Glutamatergic neuron (in vitro differentiated cells): ENCODE data around the gene IFT20. TPM values are rescaled to one million over a fixed set of nuclear protein-coding genes. Genes with fewer than 3 reads are reported as not detected.

Experiments
- DNase-seq: peaks from one replicate; pipeline ENCODE4 v3.0.0; 2022
- H3K27ac Mint-ChIP-seq: one replicate; pipeline ENCODE4 v1.8.0; 2020; ENCODE audit warnings: mild to moderate bottlenecking, mixed read lengths, inconsistent platforms; ENCODE audit not compliant: unreplicated experiment
- H3K27me3 Mint-ChIP-seq: one replicate; pipeline ENCODE4 v1.8.0; 2020; ENCODE audit warnings: mild to moderate bottlenecking, moderate library complexity, mixed read lengths, inconsistent platforms; ENCODE audit not compliant: unreplicated experiment
- H3K36me3 Mint-ChIP-seq: one replicate; pipeline ENCODE4 v1.8.0; 2020; ENCODE audit warnings: mild to moderate bottlenecking, mixed read lengths, inconsistent platforms; ENCODE audit not compliant: unreplicated experiment
- H3K4me1 Mint-ChIP-seq: one replicate; pipeline ENCODE4 v1.8.0; 2020; ENCODE audit warnings: mild to moderate bottlenecking, low read depth, mixed read lengths, inconsistent platforms; ENCODE audit not compliant: unreplicated experiment
- H3K4me3 Mint-ChIP-seq: one replicate; pipeline ENCODE4 v1.8.0; 2020; ENCODE audit warnings: mild to moderate bottlenecking, mixed read lengths, inconsistent platforms; ENCODE audit not compliant: unreplicated experiment
- H3K9me3 Mint-ChIP-seq: one replicate; pipeline ENCODE4 v1.8.0; 2020; ENCODE audit warnings: mild to moderate bottlenecking, moderate library complexity, mixed read lengths, inconsistent platforms; ENCODE audit not compliant: unreplicated experiment
- CTCF ChIP-seq: fragments of 200-600 bp; sonication (generic); IDR thresholded peaks from one replicate; pipeline ENCODE4 v1.5.0; 2021; ENCODE audit not compliant: partially characterized antibody, unreplicated experiment
- total RNA-seq: library from RNA; stranded (reverse); fragmentation: NEBNext Ultra II Directional; extraction: Animal tissue kit (Norgen Biotek cat#: 25700); gene quantifications from one replicate; pipeline ENCODE4 v1.2.1, GENCODE V29; 2021; ENCODE audit not compliant: unreplicated experiment

IFT20 gene
- total RNA-seq, 1 donor from 2014 or later: 43.9 TPM

- H3K36me3 Mint-ChIP-seq: peaks cover 22% of the 10 kb centered on the region
- H3K27ac Mint-ChIP-seq: no peak overlapping the region
- H3K4me1 Mint-ChIP-seq: peaks cover 17% of the 10 kb centered on the region
- peaks cover 21% of the 10 kb centered on the region for H3K27me3 Mint-ChIP-seq
- DNase-seq: no peak
- TF ChIP-seq CTCF: no peak
- peaks cover 12% of the 10 kb centered on the region for H3K9me3 Mint-ChIP-seq
- peak overlapping the region; percentile 21 for H3K4me3 Mint-ChIP-seq
Measured at GRCh38 chr17:28379814-28380801, 44.8 kb upstream of the IFT20 start.

DNA sequence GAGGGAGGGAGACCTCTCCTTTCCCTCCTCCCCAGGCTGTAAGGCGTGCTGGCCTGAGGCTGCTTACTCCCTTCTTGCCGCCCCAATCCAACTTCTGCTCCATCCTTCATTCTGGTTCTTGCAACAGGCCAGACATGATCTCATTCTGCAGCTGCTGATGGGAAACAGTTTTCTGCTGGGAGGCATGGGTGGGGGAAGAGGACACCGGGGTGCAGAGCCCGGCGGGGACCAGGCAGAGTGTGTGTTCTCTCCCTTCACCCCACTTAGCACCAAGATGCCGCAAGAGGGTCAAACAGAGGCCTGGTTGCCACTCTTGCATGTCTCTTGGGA is 37.6 kb upstream of the IFT20 start:
- Mint-ChIP-seq H3K27me3 (peaks cover 17% of the 10 kb centered on the region), H3K36me3 (peaks cover 4% of the 10 kb centered on the region), H3K4me3 (peak overlapping the region; percentile 96), H3K27ac (peak overlapping the region; percentile 92), H3K4me1 (peaks cover 17% of the 10 kb centered on the region), H3K9me3 (peaks cover 16% of the 10 kb centered on the region)
- TF ChIP-seq CTCF: no peak
- DNase-seq: no peak

GRCh38 chr17:28372203-28372944 is 37.1 kb upstream of the IFT20 start:
- peak overlapping the region; percentile 96 for H3K4me3 Mint-ChIP-seq
- peaks cover 17% of the 10 kb centered on the region for H3K4me1 Mint-ChIP-seq
- peak; percentile 54 for DNase-seq
- no peak for TF ChIP-seq CTCF
- peaks cover 16% of the 10 kb centered on the region for H3K9me3 Mint-ChIP-seq
- peaks cover 4% of the 10 kb centered on the region for H3K36me3 Mint-ChIP-seq
- peak overlapping the region; percentile 92 for H3K27ac Mint-ChIP-seq
- peaks cover 17% of the 10 kb centered on the region for H3K27me3 Mint-ChIP-seq

GRCh38 chr17:28371245-28372202 is 36.3 kb upstream of the IFT20 start, which contains the start of gene SARM1:
Gene SARM1, plus strand, starts transcription at chr17:28371694. Its CDS starts 339 bp downstream, at chr17:28372033.
- no peak for TF ChIP-seq CTCF

More at GRCh38 chr17:28371245-28372202, 36.3 kb upstream of the IFT20 start, which contains the start of gene SARM1:
- Mint-ChIP-seq H3K27ac (peak within 1 kb of the TSS; percentile 97), H3K36me3 (peaks cover 4% of the 10 kb centered on the region), H3K4me3 (peak within 1 kb of the TSS; percentile 96), H3K9me3 (peaks cover 16% of the 10 kb centered on the region), H3K4me1 (peaks cover 17% of the 10 kb centered on the region), H3K27me3 (peaks cover 18% of the 10 kb centered on the region)
- DNase-seq: peak; percentile 99
